HL-60 (cell line): ENCODE data around the gene CLTRN.

Experiments
- CTCF ChIP-seq: IDR thresholded peaks from one replicate; pipeline ENCODE4 v1.5.1; 2011; ENCODE audit warnings: low read length, control low read depth, inconsistent platforms; ENCODE audit not compliant: insufficient read depth
- POLR2AphosphoS5 ChIP-seq: IDR thresholded peaks from 2 replicates; pipeline ENCODE4 v1.6.1; 2012; ENCODE audit warnings: low read depth
- REST ChIP-seq: IDR thresholded peaks from 2 replicates; pipeline ENCODE4 v1.6.1; 2012; ENCODE audit warnings: low read depth; ENCODE audit not compliant: insufficient replicate concordance

- TF ChIP-seq CTCF = no peak
- no peak for TF ChIP-seq REST
- TF ChIP-seq POLR2AphosphoS5 = no peak
Observed at GRCh38 chrX:15702488-15703371, 38.1 kb upstream of the CLTRN start.
